ENCODE results near the gene PRKAB2.

GRCh38 chr1:147214325-147214724 lies 42.1 kb upstream of the PRKAB2 start:
- TF ChIP-seq, protein P1, sequence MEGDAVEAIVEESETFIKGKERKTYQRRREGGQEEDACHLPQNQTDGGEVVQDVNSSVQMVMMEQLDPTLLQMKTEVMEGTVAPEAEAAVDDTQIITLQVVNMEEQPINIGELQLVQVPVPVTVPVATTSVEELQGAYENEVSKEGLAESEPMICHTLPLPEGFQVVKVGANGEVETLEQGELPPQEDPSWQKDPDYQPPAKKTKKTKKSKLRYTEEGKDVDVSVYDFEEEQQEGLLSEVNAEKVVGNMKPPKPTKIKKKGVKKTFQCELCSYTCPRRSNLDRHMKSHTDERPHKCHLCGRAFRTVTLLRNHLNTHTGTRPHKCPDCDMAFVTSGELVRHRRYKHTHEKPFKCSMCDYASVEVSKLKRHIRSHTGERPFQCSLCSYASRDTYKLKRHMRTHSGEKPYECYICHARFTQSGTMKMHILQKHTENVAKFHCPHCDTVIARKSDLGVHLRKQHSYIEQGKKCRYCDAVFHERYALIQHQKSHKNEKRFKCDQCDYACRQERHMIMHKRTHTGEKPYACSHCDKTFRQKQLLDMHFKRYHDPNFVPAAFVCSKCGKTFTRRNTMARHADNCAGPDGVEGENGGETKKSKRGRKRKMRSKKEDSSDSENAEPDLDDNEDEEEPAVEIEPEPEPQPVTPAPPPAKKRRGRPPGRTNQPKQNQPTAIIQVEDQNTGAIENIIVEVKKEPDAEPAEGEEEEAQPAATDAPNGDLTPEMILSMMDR (IDR thresholded peaks at IDR 0.05 in 4 of 5, conservative IDR thresholded peaks at IDR 0.05 in 1 of 5), result no peak
- no peak for TF ChIP-seq POLR2A (IDR thresholded peaks at IDR 0.05)
